ENCODE results near the gene NOS3. TPM values are rescaled to one million over a fixed set of nuclear protein-coding genes. Genes with fewer than 3 reads are reported as not detected.

NOS3 gene
- polyA plus RNA-seq = not detected in 2 replicates
- not detected in 2 replicates for polyA minus RNA-seq

- Histone ChIP-seq H3K9me2 (ENCODE audit: insufficient read depth, low read length) (no peaks in the 10 kb centered on the region), H4K20me1 (ENCODE audit: insufficient read depth) (no peaks in the 10 kb centered on the region), H2AFZ (ENCODE audit: low read depth, low read length) (no peak within 1 kb of the TSS), H3K9ac (ENCODE audit: low read length) (no peak within 1 kb of the TSS), H3K27me3 (ENCODE audit: insufficient read depth, low read depth, low read length) (no peaks in the 10 kb centered on the region), H3K79me2 (replicated peaks; ENCODE audit: insufficient read depth, low read length) (no peaks in the 10 kb centered on the region), H3K4me2 (ENCODE audit: low read length) (no peak within 1 kb of the TSS), H3K27ac (ENCODE audit: low read length) (no peak within 1 kb of the TSS), H3K4me3 (ENCODE audit: low read length) (no peak within 1 kb of the TSS), H3K36me3 (ENCODE audit: insufficient read depth, low read length) (no peaks in the 10 kb centered on the region), H3K9me3 (ENCODE audit: low read length) (no peaks in the 10 kb centered on the region), H3F3A (ENCODE audit: insufficient read depth, low read length, poor library complexity, severe bottlenecking) (no peaks in the 10 kb centered on the region)
- no peak for TF ChIP-seq CTCF (IDR thresholded peaks at IDR 0.05; ENCODE audit: poor library complexity, severe bottlenecking)
- TF ChIP-seq REST (IDR thresholded peaks at IDR 0.05; ENCODE audit: borderline replicate concordance) = no peak
- no peak for TF ChIP-seq MXI1 (conservative IDR thresholded peaks at IDR 0.05; ENCODE audit: poor library complexity, severe bottlenecking)
- TF ChIP-seq TAF1 (IDR thresholded peaks at IDR 0.05; ENCODE audit: low read depth) = no peak
- no peak for TF ChIP-seq EP300 (conservative IDR thresholded peaks at IDR 0.05; ENCODE audit: poor library complexity, severe bottlenecking)
- TF ChIP-seq POLR2AphosphoS5 (IDR thresholded peaks at IDR 0.05) = no peak
- TF ChIP-seq SMC3 (conservative IDR thresholded peaks at IDR 0.05; ENCODE audit: poor library complexity) = no peak
Observed at GRCh38 chr7:150990416-150991186, at the start of gene NOS3. NOS3 (plus strand) TSS chr7:150991017; CDS start chr7:150993804, 2,787 bp downstream.

- Histone ChIP-seq H3K36me3 (ENCODE audit: insufficient read depth, low read length) (no peaks in the 10 kb centered on the region), H3K27ac (ENCODE audit: low read length) (no peak overlapping the region), H3F3A (ENCODE audit: insufficient read depth, low read length, poor library complexity, severe bottlenecking) (no peaks in the 10 kb centered on the region), H3K4me2 (ENCODE audit: low read length) (no peak overlapping the region), H3K9me2 (ENCODE audit: insufficient read depth, low read length) (no peaks in the 10 kb centered on the region), H3K79me2 (replicated peaks; ENCODE audit: insufficient read depth, low read length) (no peaks in the 10 kb centered on the region), H3K9ac (ENCODE audit: low read length) (no peak overlapping the region), H3K4me3 (ENCODE audit: low read length) (no peak overlapping the region), H3K9me3 (ENCODE audit: low read length) (no peaks in the 10 kb centered on the region), H2AFZ (ENCODE audit: low read depth, low read length) (no peak overlapping the region), H3K27me3 (ENCODE audit: insufficient read depth, low read depth, low read length) (no peaks in the 10 kb centered on the region), H4K20me1 (ENCODE audit: insufficient read depth) (no peaks in the 10 kb centered on the region)
- TF ChIP-seq RAD21 (conservative IDR thresholded peaks at IDR 0.05) = no peak
- no peak for TF ChIP-seq CTCF (IDR thresholded peaks at IDR 0.05; ENCODE audit: poor library complexity, severe bottlenecking)
- TF ChIP-seq MXI1 (conservative IDR thresholded peaks at IDR 0.05; ENCODE audit: poor library complexity, severe bottlenecking) = no peak
- no peak for TF ChIP-seq EZH2 (IDR thresholded peaks at IDR 0.05; ENCODE audit: borderline replicate concordance, insufficient read depth, low read length, poor library complexity, severe bottlenecking)
- TF ChIP-seq POLR2AphosphoS5 (IDR thresholded peaks at IDR 0.05) = no peak
- TF ChIP-seq TAF1 (IDR thresholded peaks at IDR 0.05; ENCODE audit: low read depth) = no peak
- no peak for TF ChIP-seq REST (IDR thresholded peaks at IDR 0.05; ENCODE audit: borderline replicate concordance)
- no peak for TF ChIP-seq SMC3 (conservative IDR thresholded peaks at IDR 0.05; ENCODE audit: poor library complexity)
- no peak for TF ChIP-seq EP300 (conservative IDR thresholded peaks at IDR 0.05; ENCODE audit: poor library complexity, severe bottlenecking)
Observed at GRCh38 chr7:150941351-150942000, 49.3 kb upstream of the NOS3 start.
